Measurements from ENCODE around the gene FAM83C.

FAM83C gene

GRCh38 chr20:35277127-35277526 is 15.1 kb downstream of the FAM83C start:
- peak overlapping the region; percentile 82 for H3K4me3 ChIP-seq (ENCODE audit: low read depth, low read length)
- no peak for DNase-seq (ENCODE audit: low read depth)
- TF ChIP-seq CTCF (IDR thresholded peaks at IDR 0.05; ENCODE audit: control insufficient read depth, extremely low read depth, insufficient read depth) = no peak

DNA sequence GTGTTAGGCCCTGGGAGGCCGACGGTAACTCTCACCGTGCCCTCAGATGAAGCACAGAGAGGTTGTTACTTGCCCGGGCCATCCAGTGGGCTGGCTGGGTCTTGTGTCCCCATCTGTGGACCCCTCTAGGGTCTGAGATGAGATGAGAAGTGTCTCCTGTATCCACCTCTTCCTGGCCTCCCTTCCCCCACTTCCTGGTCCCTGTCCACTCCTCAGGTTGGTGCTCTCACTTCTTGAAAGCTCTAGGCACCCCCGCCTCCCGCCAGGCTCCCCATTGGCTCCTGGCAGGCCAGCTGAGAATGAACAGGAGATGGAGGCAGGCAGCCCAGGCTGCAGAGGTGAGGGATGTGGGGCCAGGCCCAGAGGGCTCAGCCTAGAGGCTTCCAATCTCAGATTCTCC is 15.8 kb downstream of the FAM83C start:
- TF ChIP-seq CTCF (IDR thresholded peaks at IDR 0.05; ENCODE audit: control insufficient read depth, extremely low read depth, insufficient read depth) = no peak
- H3K4me3 ChIP-seq (ENCODE audit: low read depth, low read length) = peak overlapping the region; percentile 82
- no peak for DNase-seq (ENCODE audit: low read depth)

DNA sequence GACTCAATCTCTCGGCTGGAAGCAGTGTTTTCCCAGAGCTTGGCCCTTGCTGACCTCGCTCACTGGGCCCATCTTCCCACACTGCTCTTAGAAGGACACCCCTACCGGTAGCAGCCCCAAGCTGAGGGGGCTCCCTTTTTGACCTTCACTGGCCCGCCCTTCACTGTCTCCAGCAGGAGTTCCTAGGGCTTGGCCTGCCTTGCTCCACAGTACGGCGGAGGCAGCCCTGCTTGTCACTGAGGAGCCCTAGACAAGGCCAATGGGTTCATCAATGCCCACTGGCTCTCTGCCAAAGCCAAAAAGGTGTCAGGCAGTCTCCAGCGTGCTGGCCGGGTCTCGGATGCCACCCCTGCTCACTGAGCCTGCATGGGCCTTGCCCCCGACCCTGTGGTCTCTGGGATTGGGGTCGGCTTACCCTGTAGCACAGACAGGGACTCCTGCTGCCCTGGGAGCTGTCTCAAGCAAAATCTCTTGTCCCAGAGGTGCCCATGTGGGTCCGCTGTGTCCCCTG is 16.4 kb downstream of the FAM83C start:
- no peak for DNase-seq (ENCODE audit: low read depth)
- TF ChIP-seq CTCF (IDR thresholded peaks at IDR 0.05; ENCODE audit: control insufficient read depth, extremely low read depth, insufficient read depth) = no peak
- no peak overlapping the region for H3K4me3 ChIP-seq (ENCODE audit: low read depth, low read length)

- no peak overlapping the region for H3K4me3 ChIP-seq (ENCODE audit: low read depth, low read length)
- no peak for DNase-seq (ENCODE audit: low read depth)
- no peak for TF ChIP-seq CTCF (IDR thresholded peaks at IDR 0.05; ENCODE audit: control insufficient read depth, extremely low read depth, insufficient read depth)
These were observed 17.8 kb downstream of the FAM83C start for GRCh38 chr20:35274172-35275092.

- peak; percentile 81 for DNase-seq (ENCODE audit: low read depth)
- H3K4me3 ChIP-seq (ENCODE audit: low read depth, low read length) = no peak overlapping the region
- no peak for TF ChIP-seq CTCF (IDR thresholded peaks at IDR 0.05; ENCODE audit: control insufficient read depth, extremely low read depth, insufficient read depth)
These were observed 18.6 kb downstream of the FAM83C start for GRCh38 chr20:35273449-35274171.

DNA sequence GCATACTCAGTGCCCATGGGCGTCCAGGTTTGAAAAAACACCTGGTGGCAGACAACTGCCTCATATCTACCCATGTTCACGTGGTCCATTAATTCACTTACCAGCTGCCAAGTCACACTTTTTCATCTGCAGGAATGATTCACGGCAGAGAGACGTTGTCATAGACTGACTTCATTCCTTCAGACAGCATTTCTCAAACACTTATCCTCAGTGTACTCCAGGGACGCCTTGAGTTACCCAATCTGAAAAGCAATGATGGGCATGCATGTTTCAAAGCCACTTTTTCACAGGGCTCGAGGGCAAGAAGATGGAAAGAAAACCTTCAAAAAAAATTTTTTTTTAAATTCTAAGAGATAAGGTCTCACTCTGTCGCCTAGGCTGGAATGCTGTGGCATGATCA is 20.3 kb downstream of the FAM83C start:
- no peak overlapping the region for H3K4me3 ChIP-seq (ENCODE audit: low read depth, low read length)
- TF ChIP-seq CTCF (IDR thresholded peaks at IDR 0.05; ENCODE audit: control insufficient read depth, extremely low read depth, insufficient read depth) = no peak
- no peak for DNase-seq (ENCODE audit: low read depth)

All from LNCaP clone FGC (cell line).